ENCODE results near the gene MICU1.
"Not testable (repeated sequence)": the region's sequence is repeated elsewhere in the genome, so short reads cannot be mapped to it uniquely, and the experiment has no call there.

Gene MICU1, protein sequence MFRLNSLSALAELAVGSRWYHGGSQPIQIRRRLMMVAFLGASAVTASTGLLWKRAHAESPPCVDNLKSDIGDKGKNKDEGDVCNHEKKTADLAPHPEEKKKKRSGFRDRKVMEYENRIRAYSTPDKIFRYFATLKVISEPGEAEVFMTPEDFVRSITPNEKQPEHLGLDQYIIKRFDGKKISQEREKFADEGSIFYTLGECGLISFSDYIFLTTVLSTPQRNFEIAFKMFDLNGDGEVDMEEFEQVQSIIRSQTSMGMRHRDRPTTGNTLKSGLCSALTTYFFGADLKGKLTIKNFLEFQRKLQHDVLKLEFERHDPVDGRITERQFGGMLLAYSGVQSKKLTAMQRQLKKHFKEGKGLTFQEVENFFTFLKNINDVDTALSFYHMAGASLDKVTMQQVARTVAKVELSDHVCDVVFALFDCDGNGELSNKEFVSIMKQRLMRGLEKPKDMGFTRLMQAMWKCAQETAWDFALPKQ

DNA sequence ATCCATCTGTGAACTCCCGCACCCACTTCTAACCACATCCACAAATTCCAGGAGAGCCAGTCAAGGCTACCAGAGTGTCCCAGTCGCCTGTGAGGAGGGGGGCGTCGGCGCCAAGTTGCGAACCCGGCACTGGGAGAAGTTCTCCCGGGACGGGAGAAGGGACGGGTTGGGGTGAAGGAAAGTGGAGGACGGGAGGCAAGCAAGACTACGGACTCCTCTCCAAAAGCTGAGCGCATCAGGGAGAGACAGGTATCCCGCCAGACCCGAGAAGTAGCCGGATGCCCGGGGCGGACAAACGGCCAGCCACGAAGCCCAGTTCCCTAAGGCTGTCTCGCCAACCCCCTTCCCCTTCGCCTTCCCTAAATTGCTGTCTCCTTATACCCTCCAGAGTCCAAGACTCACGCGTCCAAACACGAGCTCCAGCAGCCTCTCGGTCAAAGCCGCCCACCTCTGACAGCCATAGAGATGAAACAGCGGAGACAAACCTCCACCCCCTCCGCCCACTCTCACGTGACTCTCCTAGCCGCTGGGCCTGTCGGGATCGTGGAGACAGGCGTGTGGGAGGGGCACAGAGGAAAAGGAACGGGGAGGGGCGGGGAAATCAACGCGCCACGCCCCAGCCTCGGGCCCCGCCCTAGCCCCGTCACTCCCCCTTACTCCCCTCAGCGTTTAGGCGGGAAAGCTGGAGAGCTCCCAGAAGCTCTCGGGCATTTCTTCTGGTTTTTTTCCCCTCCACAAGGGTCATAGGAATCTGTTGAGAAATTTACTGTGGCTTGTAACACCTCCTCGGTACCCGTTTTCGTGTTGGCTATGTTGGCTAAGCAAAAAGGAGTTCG is at the start of gene MICU1:
MICU1 (minus strand) TSS at position 472 of the 836 bp plus-strand sequence. CDS start 59,286 bp downstream, outside the sequence.
- peak; percentile 19 to 97 (median 93) for DNase-seq

DNA sequence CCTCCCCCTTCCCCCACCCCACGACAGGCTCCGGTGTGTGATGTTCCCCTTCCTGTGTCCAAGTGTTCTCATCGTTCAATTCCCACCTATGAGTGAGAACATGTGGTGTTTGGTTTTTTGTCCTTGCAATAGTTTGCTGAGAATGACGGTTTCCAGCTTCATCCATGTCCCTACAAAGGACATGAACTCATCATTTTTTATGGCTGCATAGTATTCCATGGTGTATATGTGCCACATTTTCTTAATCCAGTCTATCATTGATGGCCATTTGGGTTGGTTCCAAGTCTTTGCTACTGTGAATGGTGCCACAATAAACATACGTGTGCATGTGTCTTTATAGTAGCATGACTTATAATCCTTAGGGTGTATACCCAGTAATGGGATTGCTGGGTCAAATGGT is 48.3 kb upstream of the MICU1 start:
- DNase-seq = not testable (repeated sequence)

DNA sequence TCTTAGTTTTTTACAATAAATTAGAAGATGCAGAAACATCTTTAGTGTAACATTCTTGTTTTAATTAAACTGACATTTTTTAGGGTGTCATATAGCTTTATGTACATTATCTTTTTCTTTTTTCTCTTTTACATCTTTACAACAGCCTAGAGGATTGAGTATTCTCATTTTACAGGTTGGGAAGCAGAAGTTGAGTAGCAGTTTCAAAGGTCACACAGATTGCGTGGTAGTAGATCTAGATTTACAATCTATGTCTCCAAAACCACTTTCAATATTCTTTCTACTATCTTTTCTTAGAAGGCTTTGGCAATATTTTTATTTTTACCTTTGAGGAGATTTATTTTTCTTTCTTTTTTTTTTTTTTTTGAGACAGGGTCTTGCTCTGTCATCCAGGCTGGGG is 47.4 kb upstream of the MICU1 start:
- DNase-seq = no peak

DNA sequence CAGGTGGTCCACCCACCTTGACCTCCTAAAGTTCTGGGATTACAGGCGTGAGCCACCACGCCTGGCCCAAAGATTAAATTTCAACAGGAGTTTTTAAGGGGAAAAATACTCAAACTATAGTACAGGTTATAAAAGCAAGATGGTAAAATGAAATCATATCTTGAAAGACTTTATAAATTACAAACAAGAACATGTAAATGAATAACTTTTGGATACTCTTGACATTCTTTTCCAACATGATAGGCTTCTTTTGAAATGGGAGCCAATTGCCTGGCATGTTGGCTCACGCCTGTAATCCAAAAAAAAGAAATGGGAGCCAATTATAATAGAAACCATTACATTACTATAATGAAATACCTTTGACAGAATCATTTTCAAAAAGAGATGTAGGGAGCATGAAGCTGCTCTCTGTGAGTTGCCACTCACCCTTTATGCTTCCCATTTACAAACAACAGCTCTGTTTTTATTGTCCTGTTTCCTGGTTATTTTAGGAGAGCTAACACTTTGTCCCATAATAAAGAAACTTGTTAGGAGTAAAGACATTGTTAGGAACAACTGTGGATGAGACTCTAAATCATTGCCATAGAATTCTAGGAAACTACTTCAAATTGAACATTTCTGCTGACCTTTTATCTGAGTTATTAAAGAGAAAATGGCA is 41.5 kb upstream of the MICU1 start:
- no peak for DNase-seq

DNA sequence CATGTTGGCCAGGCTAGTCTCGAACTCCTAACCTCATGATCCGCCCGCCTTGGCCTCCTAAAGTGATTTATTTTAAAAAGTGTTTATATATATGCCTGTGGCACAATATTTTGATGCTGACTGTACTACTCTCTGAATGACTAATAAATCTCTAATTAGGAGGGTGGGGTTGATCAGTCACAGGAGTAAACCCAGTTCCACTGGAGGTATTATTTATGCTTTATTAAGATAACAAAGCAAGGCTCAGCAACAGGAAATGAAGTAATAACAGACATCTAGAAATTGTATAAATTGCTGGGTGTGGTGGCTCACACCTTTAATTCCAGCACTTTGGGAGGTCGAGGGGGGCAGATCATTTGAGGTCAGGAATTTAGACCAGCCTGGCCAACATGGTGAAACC is 40.0 kb upstream of the MICU1 start:
- no peak for DNase-seq

DNA sequence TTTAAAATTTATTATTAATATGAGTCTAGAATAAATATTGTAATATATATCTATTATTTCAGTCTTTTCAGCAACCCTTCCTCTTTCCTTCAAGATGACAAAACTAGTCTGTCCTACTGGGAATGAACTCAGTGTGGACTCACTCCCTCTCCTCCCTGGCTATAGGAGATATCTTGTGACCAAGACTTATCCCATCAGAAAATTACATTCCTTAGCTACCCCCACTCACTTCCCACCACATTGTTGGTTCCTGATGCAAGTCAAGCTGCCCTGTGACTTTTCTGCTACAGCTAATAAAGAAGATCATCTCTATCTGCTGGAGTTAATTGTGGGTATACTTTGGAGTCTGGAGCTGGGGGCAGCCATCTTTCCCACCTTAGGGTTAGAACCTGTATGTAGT is 38.1 kb upstream of the MICU1 start:
- no peak for DNase-seq

DNA sequence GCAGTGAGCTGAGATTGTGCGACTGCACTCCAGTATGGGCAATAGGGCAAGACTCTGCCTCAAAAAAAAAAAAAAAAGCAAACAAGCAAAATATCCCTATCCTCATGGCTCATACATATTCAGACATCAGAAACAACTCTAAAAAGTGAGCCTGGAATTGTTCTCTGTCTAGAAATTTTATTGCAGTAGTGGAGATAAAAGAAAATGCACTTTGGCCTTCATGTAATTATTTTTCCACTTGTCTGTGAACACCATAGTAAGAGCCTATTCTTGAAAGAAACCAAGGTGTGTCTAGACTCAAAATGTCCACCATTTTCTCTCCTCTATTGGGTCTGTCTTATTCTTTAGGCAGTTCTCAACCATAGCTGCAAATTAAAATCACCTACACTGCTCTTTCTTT is 35.6 kb upstream of the MICU1 start:
- DNase-seq = no peak

DNA sequence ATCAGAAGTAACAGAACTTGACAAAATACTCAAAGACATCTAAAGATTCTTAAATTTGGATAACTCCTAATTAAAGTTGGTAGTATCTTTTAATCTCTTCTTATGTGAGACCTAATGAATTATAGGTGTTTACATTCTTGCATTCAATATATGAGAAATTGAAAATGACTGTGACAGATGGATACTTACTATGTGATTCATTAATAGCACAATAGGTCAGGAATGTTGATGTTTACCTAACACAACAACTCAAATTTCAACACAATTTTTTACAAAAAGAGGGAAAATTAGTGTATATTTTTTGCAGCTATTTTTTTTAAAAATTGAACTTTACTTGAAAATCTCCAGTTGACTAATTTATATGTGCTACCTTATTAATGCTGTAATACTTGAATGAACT is 34.3 kb upstream of the MICU1 start:
- no peak for DNase-seq

DNA sequence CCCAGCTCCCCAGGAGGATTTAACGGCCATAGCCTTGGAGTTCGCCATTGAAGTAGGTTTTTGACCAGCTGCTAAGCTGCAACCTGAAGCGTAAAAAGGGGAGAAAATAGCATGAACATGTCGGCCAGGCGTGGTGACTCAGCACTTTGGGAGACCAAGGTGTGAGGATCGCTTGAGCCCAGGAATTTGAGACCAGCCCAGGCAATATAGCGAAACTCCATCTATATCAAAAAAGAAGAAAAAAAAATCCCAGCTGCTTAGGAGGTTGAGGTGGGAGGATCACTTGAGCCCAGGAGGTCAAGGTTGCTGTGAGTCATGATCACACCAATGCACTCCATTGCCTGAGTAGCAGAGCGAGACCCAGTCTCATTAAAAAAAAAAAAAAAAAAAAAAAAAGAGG is 33.8 kb upstream of the MICU1 start:
- no peak for DNase-seq

DNA sequence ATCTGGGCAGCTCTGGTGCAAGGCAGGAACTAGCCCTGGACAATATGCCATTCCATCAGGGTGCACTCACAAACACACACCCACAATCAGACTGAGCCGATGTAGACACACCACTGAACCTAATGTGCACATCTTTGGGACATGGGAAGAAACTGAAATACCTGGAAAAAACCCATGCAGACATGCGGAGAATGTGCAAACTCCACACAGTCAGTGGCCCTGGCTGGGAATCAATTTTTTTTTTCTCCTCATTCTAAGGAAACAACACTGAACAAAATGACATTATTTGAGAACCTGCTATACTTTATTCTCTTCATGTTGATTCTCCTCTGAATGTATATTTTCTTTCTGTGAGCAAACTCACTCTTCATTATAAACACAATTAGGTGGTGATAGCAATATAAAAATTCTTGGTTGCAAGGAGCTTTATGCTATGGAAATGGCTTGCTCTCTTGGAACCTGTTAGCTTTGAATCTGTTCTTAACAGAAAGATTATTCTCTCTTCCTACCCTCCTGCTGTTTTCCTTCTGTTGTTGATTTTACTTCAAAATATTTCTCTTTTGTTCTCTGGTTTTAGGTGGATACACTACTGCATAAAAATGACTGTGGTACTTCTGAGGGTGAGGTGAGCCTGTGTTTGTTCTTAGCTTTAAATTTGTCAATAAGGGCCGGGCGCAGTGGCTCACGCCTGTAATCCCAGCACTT is 33.0 kb upstream of the MICU1 start:
- DNase-seq = no peak

DNA sequence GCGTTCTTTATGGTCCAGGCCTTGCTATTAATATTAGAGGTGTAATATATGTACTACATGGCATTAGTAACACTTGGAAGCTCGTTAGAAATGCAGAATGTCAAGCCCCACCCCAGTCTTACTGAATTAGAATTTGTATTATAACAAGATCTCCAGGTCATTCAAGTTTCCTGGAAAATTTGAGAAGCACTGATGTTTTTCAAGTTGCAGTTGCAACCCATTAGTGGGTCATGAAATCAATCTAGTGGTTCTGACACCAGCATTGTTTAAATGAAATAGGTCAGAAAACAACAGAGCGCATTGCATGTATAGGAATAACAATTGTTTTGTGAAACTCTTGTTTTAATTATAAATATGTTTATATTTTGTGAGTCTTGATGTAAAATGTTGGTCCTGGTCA is 28.8 kb upstream of the MICU1 start:
- DNase-seq = no peak

DNA sequence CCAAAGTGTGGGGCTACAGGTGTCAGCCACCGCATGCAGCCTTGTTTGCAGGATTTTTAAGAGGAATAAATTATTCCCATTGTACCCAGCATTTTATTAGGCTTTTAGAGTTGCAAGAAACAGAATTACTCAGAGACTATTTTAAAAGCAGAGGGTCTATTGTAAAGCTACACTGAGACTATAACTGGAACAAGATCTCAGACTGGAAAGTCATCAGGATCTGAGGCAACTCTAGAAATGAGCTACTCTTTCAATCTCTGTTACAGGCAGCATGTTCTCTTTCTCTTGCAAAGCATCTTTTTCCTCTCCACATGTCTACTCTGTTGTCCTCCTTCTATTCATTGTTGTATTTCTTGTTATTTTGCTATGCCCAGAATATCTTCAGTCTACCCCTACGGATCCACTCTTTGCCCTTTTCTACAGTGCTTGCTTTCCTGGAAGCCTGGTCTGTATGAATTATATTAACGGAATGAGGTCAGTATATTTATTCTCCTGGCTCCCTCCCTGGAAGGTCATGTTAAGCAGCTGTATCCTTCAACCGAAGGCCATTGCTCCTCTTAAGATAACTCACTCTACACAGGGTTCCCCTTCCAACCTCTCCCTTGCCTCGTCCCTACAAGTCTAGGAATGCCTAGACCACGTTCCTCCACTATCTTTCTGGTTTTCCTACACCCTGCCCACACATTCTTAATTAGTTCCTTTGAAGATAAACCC is 27.7 kb upstream of the MICU1 start:
- no peak for DNase-seq

DNA sequence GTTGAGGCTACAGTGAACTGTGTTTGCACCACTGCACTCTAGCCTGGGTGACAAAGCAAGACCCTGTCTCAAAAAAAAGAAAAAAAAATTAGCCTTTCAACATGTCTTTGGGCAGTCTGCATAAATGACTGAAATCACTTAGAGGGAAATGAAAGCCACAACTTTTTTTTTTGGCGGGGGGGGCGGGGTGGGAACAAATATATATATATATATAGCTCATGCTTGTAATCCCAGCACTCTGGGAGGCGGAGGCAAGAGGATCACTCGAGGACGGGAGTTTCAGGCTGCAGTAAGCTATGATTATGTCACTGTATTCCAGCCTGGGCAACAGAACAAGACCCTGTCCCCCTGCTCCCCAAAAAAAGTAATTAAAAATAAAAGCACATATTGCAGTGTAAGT is 23.4 kb upstream of the MICU1 start:
- DNase-seq = no peak

DNA sequence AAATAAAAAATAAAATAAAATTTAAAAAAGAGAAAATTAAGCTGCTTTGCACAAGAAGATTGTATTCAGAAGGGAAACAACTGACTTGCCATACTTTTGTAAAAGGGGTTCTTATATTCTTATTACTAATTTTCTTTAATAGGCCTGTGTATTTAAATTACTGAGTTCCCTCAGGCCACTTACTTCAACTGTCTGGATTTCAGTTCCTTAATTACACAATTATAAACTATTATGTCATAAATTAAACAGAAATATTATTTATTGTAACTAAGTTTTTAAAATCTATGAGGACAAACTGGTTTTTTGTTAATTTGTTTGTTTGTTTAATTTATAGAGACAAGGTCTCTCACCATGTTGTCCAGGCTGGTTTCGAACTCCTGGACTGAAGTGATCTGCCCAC is 22.4 kb upstream of the MICU1 start:
- DNase-seq = no peak

DNA sequence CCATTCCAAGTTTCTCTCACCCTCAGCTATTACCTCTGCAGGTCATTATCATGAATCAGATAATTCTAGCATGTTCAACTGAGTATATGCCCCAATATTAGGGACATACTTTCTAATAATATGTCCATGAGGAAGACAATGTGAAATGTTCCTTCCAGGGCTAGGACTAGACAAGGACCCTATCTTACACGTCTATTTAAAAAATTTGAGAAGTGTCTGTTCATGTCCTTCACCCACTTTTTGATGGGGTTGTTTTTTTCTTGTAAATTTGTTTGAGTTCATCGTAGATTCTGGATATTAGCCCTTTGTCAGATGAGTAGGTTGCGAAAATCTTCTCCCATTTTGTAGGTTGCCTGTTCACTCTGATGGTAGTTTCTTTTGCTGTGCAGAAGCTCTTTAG is 21.1 kb upstream of the MICU1 start:
- DNase-seq = not testable (repeated sequence)

DNA sequence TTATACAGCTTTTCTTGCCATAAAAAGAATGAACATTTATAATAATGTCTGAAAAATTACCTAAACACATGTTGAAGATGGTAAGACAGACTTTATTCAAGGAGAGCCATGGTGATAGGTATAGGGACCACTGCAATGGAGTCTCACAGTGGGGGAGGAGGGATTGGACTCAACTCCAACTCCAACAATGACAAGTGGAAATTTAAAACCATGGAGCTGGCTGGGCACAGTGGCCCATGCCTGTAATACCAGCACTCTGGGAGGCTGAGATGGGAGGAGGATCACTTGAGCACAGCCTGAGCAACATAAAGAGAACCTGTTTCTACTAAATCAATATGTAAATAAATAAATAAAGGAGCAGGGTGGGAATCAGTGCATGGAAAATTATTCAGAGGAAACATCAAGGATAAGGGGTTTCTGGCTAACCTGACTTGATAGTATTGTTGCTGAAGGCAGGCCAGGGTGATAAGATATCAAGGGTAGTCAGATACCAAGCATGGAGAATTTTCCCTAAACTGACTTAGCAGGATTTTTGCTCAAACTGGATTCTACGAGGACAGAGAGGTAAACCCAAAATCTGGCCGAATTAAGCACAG is 19.5 kb upstream of the MICU1 start:
- no peak for DNase-seq

DNA sequence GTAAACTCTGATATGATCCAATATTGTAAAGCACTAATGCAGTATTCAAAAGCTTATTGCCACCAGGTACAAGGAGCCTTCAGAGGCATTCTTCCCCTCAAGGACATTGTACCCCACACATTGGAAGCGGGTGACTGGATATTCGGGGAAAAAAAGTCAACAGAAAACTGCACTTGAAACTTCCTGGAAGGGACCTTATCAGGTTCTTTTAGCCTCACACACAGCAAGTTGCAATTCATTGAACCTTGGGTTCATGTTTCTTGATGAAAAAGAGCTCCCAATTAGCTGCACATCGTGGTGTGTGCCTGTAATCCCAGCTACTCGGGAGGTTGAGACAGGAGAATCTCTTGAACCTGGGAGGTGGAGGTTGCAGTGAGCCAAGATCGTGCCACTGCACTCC is 16.4 kb upstream of the MICU1 start:
- no peak for DNase-seq

DNA sequence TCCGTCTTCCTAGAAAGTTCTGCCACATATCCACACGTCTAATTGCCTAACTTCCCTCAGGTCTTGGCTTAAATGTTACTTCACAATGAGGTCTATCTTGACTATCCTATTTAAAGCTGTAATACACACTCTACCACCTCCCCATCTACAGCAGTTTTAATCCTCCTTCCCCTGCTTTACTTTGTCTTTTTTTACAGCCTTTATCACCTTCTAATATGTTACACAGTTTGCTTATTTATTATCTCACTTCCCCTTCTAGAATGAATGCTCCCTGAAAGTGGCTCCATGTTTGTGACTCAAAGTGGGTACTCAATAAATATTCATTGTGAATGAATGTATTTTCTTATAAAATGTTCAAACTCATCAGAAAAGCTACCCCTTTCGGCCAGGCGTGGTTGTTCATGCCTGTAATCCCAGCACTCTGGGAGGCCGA is 13.6 kb upstream of the MICU1 start:
- DNase-seq = no peak

DNA sequence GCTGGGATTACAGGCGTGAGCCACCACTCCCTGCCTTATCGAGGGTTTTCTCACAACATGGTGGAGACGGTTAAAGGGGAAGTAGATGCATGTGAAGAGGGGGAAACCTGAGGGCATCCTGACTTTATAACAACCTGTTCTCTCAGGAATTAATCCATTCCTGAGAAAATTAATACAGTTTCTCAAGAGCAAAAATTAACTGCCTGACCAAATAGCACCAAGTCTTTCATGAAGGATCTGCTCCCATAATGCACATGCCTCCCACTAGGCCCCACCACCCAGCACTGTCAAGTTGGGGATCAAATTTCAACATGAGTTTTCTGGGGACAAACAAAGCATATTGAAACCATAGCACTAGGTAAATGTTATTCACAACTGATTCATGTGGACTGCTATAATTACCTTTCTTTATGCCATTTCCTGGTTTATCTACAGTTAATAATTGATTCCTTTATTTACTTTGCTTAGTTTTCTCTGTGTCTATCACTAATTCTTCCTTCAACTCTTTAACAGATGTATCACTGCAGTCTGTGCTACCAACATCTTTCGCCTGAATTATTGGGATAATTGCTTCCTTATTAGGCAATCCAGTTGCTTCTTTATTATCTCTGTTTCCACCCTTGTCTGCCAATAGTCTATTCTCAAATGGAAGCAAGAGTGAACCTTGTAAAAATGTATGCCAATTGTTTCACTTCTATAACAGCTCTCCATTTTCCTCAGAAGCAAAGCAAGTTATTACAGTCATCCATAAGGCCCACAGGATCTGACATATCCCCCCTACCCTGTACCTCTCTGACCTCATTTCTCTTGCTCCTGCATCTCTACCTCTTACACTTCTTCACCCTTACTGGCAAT is 12.9 kb upstream of the MICU1 start:
- DNase-seq = no peak

Measured in nucleus accumbens (tissue), 56 donors.